HG02981 (cell line): ENCODE measurements around the gene GNAL.

Experiments used
- ATAC-seq: cut with Tn5 transposase; IDR thresholded peaks from one replicate; pipeline ENCODE4 v1.9.1; 2021; ENCODE audit warnings: mild to moderate bottlenecking, moderate library complexity; ENCODE audit not compliant: unreplicated experiment

GNAL gene

DNA sequence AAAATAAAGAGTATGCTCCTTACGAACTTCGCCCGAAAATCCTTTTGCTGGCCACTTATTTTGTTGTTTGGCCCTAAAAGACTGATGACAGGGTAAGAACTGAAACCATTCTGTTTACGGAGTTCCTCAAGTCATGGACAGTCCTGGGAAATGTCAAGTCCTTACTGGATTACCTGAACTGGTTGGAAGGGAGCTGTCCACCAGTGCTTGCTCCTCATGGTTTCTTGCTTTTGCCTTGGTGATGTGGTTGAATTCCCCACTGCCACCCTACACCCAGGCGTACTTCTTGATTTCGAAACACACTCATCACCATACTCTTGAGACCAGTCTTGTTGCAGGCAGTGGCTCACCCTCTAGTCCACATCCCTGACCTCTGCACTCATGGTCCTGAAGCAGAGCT lies 113.1 kb downstream of the GNAL start:
- ATAC-seq = no peak

DNA sequence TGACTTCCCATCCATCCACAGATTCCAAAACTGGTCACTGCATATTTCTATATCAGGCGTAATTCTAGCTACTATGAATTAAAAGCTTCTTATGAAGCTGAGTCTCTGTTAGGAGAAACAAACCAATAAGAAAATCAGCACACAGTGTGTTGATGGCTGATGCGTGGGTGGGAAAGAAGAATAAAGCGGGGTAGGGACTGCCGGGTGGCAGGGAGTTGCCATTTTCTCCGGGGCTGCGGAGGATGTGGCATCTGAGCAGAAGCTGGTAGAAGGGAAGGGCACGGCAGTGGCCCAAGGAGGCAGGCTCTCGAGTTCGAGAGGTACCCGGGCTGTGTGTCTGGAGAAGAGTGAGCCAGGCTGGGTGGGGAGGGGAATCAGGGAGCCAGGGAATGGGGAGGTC lies 113.5 kb downstream of the GNAL start:
- no peak for ATAC-seq

DNA sequence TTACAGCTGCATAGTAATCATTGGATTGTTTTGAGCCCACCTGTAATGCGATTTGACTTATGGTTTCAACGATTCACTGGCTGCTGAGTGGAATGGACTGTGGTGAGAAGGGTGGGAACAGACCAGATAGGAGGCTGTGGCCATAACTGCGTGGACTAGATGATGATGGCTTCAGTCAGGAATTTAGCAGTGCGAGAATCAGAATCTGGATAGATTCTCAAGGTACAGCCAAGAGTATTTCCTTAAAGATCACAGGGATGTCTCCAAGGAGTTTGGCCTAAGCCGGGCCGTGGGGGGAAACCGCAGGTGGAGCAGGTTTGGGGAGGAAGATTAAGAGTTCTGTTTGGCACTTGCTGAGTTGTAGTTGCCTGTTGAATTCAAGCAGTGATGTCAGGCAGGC lies 118.2 kb downstream of the GNAL start:
- no peak for ATAC-seq

DNA sequence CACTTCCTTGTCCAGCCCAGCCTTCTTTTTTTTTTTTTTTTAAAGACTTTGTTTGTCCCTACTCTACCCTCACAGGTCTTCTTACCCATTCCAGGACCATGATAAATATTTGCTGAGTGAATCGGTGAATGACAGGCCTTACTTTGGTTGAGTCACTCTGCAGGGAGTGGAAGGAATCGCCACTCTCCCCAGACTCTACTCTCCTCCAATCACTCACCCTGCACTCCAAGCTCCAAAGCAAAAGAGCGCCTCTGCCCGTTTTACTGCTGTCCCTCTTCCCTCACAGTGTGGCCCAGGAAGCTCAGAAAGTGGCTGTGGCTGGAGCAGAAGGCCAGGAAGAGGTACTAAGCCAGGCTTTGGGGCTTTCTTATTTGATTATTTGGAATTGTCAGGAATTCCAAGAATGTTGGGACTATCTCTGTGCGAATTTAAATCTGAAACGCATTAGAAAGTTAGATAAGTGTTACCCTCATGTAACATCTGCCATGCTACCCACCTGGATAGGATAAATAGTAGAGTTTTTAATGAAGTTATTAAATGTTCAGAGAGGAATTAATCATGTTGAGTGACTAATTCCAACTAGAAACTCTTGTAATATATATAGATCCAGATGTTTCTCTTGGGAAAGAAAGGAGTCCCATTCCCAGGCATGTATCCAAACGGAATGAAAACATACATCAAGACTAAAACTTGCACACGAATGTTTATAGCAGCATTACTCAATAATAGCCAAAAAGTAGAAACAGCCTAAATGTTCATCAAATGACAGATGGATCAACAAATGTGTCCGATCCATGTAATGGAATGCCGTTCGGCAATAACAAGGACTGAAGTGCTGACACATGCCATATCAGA lies 119.2 kb downstream of the GNAL start:
- no peak for ATAC-seq

DNA sequence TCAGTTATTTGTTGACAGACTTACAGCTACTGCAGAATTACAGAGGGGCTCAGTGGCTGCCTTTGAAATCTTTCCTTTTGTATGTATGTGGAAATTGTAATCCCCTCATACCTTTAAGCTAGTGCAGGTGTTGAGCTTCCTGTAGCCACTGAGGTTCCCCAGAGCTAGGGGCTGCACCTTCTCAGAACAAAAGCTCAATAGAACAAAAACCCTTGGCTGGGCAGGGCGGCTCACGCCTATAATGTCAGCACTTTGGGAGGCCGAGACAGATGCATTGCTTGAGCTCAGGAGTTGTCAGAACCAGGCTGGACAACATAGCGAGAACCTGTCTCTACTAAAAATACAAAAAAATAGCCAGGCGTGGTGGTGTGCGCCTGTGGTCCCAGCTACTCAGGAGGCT lies 120.8 kb downstream of the GNAL start:
- ATAC-seq = no peak

DNA sequence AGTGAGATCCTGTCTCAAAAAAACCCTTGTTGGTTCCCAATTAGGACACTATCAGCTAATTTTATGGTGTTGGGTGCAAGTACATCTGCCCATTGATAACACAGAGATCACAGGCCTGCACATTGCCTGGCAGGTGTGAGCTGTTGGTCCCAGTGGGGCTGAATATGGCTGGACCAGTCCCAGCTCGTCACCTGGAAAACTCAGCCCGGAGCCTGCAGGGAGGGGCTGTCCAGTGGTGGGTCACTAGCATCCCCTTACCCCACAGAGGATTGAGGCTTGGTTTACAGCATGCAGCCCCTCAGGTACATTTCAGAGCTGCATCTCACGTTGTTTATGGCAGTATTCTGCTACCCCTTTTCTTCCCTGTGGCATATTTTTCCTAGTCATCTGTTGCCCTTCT lies 121.3 kb downstream of the GNAL start:
- ATAC-seq = no peak

DNA sequence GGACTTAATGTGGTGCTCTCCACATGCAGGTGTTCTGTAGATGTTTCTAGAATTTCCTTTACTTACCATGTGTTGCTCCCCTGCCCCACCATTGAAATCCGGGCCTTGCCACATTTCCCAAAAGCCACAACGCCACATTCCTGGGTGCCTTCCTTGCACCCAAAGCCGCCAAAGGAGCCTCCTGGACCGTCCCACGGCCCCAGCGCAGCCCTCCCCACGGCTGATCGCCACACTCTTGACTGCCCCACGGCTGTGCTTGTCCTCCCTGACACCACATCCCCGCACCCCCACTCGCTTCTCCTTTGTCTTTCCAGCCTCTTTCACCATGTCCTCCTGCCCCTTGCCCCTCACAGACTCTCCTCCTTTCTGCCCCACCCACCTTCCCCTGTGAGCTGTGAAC lies 121.9 kb downstream of the GNAL start:
- no peak for ATAC-seq

DNA sequence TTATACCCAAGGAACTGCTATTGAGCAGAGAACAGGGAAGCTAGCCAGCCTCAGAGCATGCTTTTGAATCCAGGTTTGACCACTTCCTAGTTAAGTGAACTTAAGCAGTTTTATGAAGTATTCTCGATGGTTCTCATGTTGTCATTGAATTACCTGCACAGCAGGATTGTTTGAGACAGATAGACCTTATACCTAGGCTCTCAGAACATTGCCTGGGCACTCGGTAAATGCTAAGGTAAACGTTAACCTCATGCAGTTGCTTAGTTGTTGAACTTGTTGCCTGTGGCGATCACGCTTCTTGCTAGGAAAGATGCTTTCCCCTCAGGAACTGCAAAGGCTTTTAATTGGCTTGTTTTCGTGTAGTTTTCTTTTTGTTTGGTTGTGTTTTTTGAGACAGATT lies 128.2 kb downstream of the GNAL start:
- no peak for ATAC-seq

DNA sequence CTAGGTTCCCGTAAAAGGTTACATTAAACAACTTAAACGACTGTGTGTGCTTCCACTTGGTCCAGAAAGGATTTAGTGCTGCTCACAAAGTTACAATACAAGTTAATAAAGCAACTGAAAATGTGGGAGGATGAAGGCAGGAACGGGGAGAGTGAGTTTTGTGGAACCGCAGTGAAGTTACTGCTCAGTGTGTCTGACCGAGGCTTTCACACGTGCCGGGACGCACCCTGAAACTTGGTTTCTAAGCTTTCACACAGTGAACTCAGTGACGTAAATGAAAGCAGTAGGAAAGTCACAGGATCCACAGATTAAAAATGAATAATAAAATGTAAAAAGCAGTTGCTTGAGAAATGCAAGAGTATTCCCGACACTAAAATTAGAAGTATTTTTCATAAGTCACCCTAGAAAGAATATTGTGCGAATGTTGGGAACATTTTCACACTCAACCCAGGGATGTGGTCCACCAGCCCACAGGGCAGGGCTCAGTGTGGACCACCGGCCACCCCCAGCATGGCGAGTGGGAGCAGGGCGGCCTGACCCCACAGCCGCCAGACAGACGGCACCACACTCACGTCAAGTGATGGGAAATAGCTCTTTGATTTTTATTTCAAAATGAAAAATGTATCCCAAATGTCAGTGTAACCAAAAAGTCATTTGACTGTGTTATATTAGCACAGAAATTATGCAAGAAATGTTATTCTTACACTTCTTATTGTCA lies 129.6 kb downstream of the GNAL start:
- ATAC-seq = no peak

DNA sequence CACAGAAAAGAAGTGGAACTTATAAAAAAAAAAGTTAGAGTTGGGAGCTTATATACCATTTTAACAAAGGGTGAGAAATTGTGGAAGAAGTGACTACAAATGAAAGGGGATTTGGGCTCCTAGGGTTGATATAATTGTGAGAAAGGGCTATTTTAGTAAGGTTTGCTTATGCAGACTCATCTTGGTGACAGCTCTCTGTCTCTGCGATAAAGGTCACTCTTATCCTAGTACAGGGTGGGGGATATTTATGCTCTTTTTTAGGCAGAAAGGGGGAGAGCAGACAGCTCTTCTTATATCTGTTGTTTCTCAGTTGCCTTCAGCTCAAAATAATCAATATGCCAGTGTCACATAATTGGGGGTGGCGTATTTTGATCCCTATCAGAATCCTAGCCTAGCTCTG lies 130.9 kb downstream of the GNAL start:
- no peak for ATAC-seq

DNA sequence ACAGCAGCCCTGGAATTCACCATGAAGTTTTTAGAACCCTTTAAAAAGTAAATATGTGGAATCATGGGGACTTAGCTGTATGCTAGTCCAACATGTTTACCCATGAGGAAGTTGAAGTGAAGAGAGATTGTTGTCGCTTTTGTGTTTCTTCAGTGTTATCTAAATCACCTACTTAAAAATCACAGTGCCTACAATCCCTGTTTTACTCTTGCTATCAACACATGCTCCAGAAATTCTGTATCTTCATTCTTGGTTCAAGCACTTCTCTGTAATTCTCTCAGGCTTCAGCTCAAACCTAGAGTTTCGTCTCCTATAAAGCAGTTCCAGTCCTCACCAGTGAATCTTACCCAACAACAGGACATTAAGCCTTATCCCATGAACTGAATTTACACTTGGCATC lies 131.6 kb downstream of the GNAL start:
- ATAC-seq = no peak

DNA sequence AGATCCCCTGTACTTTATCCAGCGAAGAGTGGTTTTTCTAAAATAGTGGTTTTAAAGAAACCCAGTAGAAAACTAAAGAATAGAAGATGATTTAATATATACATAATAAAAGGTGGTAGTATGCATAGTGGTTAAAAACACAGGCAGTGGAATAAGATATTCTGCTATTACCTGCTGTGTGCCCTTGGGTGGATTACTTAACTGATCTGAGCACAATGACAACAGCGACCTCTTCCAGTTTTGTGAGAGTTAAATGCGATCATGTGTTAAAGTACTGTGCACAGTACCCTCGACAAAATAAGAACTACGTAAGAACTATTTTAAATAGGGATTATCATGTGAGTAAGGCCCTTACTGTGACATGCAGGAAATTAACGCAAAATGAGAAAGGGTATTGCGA lies 132.1 kb downstream of the GNAL start:
- no peak for ATAC-seq

DNA sequence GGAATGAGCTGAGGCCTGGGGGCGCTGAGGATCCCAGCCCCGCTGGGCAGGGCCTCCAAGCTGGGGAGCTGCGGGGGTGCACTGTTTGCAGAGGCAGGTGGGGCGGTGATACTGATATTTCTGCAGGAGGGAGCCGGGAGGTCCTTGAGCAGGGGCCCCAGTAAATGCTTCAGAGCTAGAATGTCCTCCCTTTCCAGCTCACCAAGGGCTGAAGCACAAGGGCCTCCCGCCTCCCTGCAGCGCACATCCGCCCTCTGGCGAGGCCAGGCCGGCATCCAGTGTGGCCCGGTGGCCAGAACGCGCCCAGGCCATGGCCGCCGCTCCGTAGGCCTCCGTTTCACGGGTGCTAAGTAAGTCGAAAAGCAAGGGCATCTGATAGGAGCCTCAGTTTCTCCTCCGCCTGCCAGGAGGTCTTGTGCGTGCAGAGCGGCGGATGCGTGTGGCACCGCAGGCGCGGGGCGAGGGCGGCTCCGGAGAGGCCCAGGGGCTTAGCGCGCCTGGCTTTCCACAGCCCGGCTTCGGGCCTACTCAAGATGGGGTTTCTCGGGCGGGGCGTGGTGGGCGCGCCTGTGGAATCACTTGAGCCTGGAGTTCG lies 132.7 kb downstream of the GNAL start:
- ATAC-seq = no peak

DNA sequence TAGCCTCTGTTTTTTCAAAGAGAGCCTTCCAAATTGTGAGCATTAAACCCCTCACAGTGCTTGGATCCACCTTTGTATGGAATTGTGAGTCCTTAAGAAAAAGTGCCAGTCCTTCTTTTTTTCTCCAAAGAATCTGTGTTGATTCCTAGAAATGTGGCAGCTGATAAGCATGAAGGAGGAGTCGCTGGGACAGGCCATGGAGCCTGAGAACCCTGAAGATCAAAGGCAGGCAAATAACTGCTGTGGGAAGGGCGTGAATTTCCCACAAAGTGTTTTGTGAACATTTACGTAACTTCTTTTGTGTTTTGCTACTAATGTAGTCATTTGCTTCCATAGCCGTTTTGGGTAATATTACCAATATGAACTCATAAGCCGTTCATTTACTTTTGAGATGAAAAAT lies 134.5 kb downstream of the GNAL start:
- no peak for ATAC-seq

DNA sequence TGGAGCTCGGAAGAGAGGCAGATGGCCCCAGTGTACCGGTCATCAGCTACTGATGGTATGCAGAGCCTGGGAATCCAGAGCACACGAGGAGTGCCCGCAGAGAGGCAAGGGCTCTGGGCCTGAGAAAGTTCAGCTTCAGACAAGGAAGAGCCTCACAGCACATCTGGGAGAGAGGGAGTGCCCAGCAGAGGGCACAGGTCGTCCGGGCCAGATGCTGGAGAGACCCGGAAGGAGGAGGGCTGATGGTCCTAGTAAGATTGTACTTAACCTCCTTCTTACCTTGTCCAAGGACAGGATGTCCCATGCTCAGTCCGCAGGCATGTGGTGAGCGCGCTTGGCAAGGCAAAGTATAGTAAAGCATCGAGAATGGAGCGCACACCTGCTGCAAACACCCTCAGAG lies 137.8 kb downstream of the GNAL start:
- no peak for ATAC-seq

DNA sequence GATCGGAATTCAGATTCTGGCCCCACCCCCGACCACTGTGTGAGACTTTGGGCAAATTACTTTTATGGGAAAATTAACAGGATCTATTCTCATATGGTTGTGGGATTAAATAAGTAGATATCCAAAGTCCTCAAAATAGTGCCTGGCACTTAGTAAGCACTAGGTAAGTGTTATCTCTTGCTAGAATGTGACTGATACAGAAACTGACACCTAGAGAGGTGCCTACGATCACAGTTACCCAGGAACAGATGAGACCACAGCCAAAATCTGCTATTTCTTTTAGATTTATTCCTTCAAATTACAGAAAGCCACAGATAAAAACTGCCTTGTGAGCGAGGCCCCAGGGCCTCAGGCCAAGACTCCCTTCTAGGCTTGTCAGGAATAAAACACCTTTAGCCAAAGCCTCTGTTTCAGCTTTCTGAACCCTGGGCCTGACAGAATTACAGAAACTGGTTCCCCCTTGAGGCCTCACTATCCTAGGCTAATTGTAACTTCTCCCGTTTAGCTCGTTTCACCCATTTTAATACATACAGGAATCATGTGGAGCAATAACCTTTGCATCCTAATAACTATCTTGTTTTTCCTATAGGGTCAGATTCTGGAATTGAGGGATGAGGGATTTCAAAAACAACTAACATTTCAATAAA lies 139.8 kb downstream of the GNAL start:
- no peak for ATAC-seq

DNA sequence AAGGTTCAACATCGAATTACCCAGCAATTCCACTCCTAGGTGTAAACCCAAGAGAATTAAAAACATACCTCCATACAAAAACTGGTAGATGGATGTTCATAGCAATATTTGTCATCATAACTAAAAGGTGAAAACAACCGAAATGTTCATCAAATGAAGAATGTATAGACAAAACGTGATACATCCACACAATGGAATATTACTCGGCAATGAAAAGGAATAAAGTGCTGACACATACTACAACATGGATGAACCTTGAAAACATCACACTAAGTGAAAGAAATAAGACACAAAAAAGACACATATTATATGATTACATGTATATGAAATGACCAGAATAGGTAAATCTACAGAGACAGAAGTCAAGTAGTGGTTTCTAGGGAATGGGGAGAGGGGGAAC lies 141.5 kb downstream of the GNAL start:
- ATAC-seq = no peak

DNA sequence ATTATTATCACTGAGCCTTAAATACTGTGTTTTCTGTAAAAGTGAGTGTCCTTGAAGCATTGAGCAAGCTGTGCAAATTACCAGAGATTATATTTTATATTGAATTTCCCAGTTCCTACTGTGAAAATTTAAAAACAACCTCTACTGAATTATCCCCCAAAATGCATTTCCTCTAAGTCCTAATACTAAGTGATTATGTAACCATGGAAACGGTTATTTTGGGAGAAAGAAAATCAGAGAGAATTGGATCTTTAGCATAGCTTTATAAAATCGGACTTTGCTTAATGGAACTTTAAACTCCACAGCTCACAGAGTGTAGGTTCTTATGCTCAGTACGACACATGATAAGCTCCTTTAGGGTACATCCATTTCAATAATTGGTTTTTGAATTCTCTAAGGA lies 142.9 kb downstream of the GNAL start:
- no peak for ATAC-seq

DNA sequence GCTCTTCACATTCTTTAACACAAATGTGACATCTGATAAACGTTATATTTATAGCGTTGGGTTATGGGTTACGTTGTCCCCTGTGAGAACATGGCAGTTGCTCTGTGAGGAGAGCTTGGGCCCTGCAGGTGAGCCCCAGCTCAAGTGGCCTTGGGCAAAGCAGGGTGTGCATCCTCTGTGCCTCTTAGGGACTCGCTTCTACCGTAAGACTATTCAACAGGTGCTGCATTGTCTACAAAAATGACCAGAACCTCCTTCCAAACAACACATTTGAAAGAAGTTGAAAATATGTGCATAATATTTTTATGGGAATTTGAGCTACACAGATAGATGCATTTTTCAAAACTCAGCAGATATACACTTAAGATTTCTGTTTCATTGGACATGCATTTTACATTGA lies 145.7 kb downstream of the GNAL start:
- ATAC-seq = no peak

DNA sequence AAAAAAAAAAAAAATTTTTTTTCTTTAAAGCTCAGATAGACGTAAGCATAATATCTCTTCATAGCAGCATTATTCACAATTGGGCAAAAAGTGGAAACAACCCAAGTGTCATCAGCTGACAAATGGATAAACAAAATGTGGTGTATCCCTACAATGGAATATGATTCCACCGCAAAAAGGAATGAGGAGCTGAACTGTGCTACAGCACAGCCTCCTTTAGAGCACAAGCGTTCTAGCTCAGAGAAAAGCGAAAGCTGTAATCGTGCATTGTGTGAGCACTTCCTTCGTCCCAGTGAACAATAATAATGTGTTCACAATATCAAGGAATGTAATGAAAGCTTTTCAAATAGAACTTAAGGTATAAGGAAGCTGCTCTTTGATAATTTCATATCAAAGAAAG lies 150.5 kb downstream of the GNAL start:
- ATAC-seq = no peak

DNA sequence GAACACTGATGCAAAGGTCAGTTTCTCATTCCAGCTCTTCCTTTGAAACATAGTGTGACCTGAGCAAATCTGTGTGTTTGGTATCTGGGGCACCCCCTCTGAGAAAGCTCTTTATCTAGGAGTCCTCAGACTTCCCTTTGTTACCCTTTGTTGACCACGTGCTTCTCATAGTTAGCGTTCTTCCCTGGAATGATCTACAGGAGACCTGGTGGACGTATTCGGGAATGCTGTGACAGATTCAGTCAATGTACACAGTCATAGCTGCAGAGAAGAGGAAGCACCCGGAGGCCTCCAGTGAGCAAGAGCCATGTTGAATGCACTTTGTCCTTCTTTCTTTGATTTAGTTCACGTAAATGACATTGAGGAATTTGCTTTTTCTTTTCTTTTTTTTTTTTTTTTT lies 151.4 kb downstream of the GNAL start:
- no peak for ATAC-seq

DNA sequence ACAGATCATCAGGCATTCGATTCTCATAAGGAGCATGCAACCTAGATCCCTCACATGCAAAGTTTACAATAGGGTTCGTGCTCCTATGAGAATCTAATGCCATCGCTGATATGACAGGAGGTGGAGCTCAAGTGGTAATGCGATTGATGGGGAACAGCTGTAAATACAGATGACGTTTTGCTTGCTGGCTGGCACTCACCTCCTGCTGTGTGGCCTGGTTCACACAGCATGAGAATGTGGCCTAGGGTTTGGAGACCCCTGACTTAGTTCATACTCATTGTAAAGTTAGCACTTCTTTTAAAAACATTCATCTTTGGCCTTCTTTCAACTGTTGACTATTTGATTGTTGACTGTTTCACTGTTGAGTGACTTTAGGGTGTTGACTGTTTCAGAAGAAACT lies 153.5 kb downstream of the GNAL start:
- ATAC-seq = no peak
